SK-N-DZ (cell line): ENCODE results near the gene KCNK16.

Experiments
- DNase-seq: peaks from one replicate; pipeline ENCODE4 v3.0.0-alpha.2; 2015; ENCODE audit warnings: low spot score

Gene KCNK16

GRCh38 chr6:39280247-39280731, 42.2 kb downstream of the KCNK16 start:
- DNase-seq: no peak

- DNase-seq: no peak
Observed at GRCh38 chr6:39279539-39279938, 43.0 kb downstream of the KCNK16 start.

DNA sequence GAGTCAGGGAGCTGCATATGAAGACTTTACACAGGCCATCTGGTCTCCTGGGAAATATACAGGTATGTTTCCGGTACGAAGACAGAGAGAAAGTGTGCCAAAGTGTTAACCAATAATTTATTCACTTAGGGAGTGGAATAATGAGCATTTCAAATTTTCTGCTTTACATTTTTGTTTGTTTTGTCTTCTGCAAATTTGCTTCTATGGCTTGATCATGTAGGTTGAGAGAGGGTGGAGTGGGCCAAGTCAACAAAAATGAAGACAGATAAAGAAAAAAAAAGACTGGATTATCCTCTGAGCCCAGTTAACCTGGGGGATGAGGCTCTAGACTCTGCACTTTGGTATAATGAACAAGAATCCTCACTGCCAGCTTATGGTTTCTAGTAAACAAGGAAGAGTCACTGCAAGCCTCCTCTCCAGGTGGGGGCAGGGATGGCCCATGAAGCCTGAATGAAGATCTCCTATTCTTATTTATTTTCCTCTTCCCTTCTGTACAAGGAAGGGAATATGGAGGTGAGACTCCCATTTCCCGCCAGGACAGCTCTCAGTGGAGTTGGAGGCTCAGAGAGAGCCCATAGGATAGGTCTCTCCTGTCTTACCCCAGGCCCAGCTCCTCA, 46.0 kb downstream of the KCNK16 start:
- DNase-seq: no peak

GRCh38 chr6:39274903-39275302, 47.6 kb downstream of the KCNK16 start:
- no peak for DNase-seq

DNA sequence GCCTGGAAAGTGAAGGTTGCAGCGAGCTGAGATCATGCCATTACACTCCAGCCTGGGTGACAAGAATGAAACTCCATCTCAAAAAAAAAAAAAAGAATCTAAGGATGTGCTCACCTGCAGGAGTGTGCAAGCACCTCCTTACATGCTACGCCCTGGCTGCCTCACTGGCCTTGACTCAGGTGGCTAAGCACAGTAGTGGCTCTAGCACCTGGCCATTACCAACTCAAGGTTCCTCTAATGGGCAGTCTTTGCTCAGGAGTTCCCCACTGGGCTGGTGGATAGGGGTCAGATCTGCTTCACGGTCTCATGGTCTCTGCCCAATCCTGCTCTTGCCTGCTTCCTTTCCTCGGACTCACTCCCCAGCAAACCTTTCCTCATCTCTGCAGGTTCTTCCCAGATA, 48.0 kb downstream of the KCNK16 start:
- no peak for DNase-seq

GRCh38 chr6:39273406-39273821, 49.1 kb downstream of the KCNK16 start:
- DNase-seq: no peak

DNA sequence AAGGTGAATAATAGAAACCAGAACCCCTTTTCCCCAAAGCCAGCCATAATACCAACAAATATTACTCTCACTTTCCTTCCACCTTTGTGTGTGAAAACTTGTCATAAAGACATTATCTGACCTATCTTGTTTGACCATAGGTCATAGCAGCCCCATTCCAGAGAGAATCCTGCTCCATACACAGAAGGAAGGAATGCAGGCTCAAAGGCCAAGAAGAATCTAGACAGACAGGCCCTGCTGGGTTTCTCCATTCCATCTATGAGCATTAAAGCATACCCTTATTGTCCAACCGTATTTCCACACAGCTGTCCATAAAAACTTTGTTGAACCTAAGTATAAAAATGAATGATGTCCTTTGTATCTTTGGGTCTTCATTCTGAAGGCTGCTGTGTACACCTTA, 52.5 kb downstream of the KCNK16 start:
- DNase-seq: no peak

- DNase-seq: no peak
Observed at GRCh38 chr6:39268721-39269120, 53.8 kb downstream of the KCNK16 start.

DNA sequence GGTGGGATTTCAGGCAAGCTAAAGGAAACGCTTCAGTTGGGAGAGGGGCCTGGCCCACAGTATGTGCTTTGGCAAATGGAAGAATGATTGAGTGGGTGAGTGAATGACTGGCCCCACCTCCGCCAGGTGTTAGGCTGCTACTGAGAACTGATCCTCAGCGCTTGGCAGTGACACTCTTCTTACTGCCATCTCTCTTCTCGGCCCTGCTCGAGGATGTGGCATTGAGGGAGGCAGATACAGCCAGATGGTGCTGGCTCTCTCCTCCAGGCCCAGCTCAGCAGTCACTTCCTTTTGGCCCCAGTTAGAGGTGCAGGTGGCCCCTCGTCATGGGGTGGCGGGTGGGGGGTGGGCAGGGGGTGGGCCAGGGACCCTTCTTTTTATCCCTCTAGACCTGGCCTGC, 54.3 kb downstream of the KCNK16 start:
- no peak for DNase-seq

DNA sequence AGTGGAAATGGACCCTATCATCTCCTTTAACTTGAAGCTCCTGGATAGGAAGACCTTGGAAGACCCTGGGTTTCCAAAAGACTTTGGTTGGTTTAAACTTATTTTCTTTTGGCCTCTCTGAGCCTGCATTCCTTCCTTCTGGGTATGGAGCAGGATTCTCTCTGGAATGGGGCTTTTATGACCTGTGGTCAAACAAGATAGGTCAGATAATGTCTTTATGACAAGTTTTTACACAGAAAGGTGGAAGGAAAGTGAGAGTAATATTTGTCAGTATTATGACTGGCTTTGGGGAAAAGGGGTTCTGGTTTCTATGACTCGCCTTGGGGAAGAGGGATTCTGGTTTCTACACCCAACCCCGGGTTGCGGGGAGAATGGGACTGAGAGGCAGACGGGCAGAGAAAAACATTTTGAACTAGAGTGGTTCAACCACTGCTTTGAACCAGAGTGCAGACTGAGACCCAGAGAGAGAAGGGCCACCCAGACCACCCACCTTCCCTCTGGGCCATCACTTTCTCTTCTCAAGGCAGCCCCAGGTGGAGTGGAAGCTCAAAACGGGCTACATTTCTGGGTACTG, 55.6 kb downstream of the KCNK16 start:
- no peak for DNase-seq

- no peak for DNase-seq
Observed at GRCh38 chr6:39266375-39266774, 56.1 kb downstream of the KCNK16 start.
